CD8-positive, alpha-beta memory T cell (primary cell): ENCODE results near the gene MAP7. TPM values are rescaled to one million over a fixed set of nuclear protein-coding genes. Genes with fewer than 3 reads are reported as not detected.

Source experiments
- CTCF ChIA-PET: fragments of 350-600 bp; sonication (Branson Sonifier 250); formaldehyde crosslinking; loops from one replicate; lab custom pipeline; 2021; ENCODE audit warnings: antibody characterized with exemption; lab: Charles Lee
- POLR2A ChIA-PET: fragments of 350-600 bp; sonication (Branson Sonifier 250); formaldehyde crosslinking; loops from one replicate; lab custom pipeline; 2021; ENCODE audit warnings: antibody characterized with exemption; lab: Charles Lee
- DNase-seq, 5 donors: peaks; one replicate each; pipeline versions ENCODE4 v3.0.0 to v3.0.0-alpha.2; 2020 to 2022; ENCODE audit warnings: mixed read lengths in 1 of 5
- H3K27ac ChIP-seq: one replicate; pipeline ENCODE4 v1.7.0; 2013; ENCODE audit warnings: low read depth, mild to moderate bottlenecking, low read length, moderate library complexity
- H3K27me3 ChIP-seq: 2 replicates; pipeline ENCODE4 v1.7.0; 2013; ENCODE audit warnings: low read length, mild to moderate bottlenecking; ENCODE audit not compliant: insufficient read depth, poor library complexity, severe bottlenecking
- H3K36me3 ChIP-seq: 2 replicates; pipeline ENCODE4 v1.7.0; 2013; ENCODE audit warnings: mild to moderate bottlenecking, low read length, moderate library complexity; ENCODE audit not compliant: insufficient read depth
- H3K4me1 ChIP-seq: 2 replicates; pipeline ENCODE4 v1.7.0; 2013; ENCODE audit warnings: mild to moderate bottlenecking, low read length, moderate library complexity; ENCODE audit not compliant: insufficient read depth
- H3K4me3 ChIP-seq: 2 replicates; pipeline ENCODE4 v1.7.0; 2013; ENCODE audit warnings: mild to moderate bottlenecking, low read length
- H3K9me3 ChIP-seq: 2 replicates; pipeline ENCODE4 v1.7.0; 2013; ENCODE audit warnings: mild to moderate bottlenecking, low read length
- H3K27ac Mint-ChIP-seq, 8 donors: one replicate each; pipeline ENCODE4 v1.8.0; 2020 to 2021; ENCODE audit warnings: mixed read lengths in 8 of 8, mild to moderate bottlenecking in 6 of 8, inconsistent platforms in 3 of 8, moderate library complexity in 3 of 8
- H3K27me3 Mint-ChIP-seq, 2 donors: one replicate each; pipeline ENCODE4 v1.8.0; 2020 to 2021; ENCODE audit warnings: mixed read lengths in 2 of 2, mild to moderate bottlenecking in 1 of 2, moderate library complexity in 1 of 2
- H3K36me3 Mint-ChIP-seq, 3 donors: one replicate each; pipeline ENCODE4 v1.8.0; 2020 to 2021; ENCODE audit warnings: mixed read lengths in 3 of 3, inconsistent platforms in 1 of 3, mild to moderate bottlenecking in 1 of 3
- H3K4me1 Mint-ChIP-seq, 3 donors: one replicate each; pipeline ENCODE4 v1.8.0; 2020 to 2021; ENCODE audit warnings: mixed read lengths in 3 of 3, inconsistent platforms in 1 of 3, mild to moderate bottlenecking in 1 of 3
- H3K4me3 Mint-ChIP-seq, 7 donors: one replicate each; pipeline ENCODE4 v1.8.0; 2020 to 2021; ENCODE audit warnings: mixed read lengths in 7 of 7, mild to moderate bottlenecking in 6 of 7, moderate library complexity in 4 of 7, inconsistent platforms in 2 of 7
- H3K9me3 Mint-ChIP-seq, 5 donors: one replicate each; pipeline ENCODE4 v1.8.0; 2020 to 2022; ENCODE audit warnings: mixed read lengths in 5 of 5, mild to moderate bottlenecking in 3 of 5, moderate library complexity in 2 of 5, inconsistent platforms in 1 of 5
- polyA plus RNA-seq: library from polyadenylated mRNA; unstranded; fragments of 300-500 nt; fragmentation: Illumina TruSeq; gene quantifications from one replicate; pipeline ENCODE4 v1.2.3, GENCODE V29; 2021
- total RNA-seq, 2 experiments: library from RNA; stranded (reverse); gene quantifications; one replicate each; pipeline ENCODE4 v1.2.3, GENCODE V29; 2021

MAP7 gene
- total and polyA plus RNA-seq, 3 experiments from 2014 or later = 0.50 to 0.52 (median 0.51) TPM

DNA sequence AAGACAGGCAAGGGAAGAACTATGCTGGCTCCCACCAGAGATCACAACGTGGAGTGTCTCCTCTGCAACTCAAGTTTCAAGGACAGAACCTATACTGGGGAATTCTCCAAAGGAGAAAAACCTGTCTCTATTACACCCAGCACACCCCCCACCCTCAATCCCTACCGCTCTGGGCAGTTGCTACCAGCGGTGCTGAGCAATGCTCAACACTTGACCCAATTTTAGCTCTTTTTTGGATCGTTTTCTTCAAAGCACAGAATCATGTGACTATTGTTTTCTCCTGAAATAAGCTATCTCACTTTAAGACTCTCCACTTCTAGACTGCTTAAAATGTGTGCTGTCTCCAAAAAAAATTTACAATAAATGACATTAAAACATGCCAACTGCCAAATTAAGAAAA is 23.3 kb downstream of the MAP7 start:
- Histone ChIP-seq H3K36me3 (no peaks in the 10 kb centered on the region), H3K27ac (no peak overlapping the region), H3K27me3 (no peaks in the 10 kb centered on the region), H3K9me3 (no peaks in the 10 kb centered on the region), H3K4me1 (peaks cover 8% of the 10 kb centered on the region), H3K4me3 (no peak overlapping the region)
- Mint-ChIP-seq H3K36me3 (no peaks in the 10 kb centered on the region), H3K27ac (no peak overlapping the region), H3K9me3 (no peaks in the 10 kb centered on the region), H3K27me3 (peaks cover 0 to 36% of the 10 kb centered on the region in 2 donors), H3K4me1 (peaks cover 3 to 17% (median 4%) of the 10 kb centered on the region in 3 donors), H3K4me3 (no peak overlapping the region)
- ChIA-PET CTCF (interaction anchor here (1.0 kb wide), 1 partner anchor 10 kb away, joined by 3 read pairs; no protein-coding TSS in a partner anchor), POLR2A (no interaction called here)
- no peak for DNase-seq

DNA sequence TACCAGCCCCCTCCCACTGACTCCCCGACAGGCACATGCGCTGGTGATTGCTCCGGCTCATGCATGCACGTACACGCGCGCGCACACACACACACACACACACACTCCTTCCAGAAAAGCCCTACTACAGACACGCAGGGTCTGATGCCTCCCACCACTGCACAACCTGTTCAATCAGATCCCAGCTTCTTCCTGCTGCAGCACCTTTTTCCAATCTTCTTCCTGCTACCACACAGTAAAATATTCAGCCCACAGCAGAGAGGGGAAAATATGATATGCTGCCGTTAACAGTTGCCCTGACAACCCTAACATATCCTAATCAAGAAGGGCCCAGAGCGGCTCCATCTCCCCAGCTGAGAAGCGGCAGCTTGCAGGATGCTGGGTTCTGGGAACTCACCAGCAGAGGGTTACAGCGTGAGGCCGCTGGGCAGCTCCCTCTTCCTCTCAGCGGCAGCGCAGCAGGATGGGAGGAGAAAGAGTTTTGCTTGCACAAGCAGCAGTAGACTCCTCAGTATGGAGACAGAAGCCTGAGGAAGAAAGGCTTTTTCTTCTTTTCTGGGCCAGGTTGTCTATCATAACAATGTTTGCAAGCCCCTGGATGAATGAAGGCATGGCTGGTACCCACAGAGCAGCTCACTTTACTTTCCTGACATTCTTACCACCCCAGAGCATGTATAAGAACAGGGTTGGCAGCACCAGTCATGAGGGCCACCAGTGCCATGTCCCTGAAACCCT is 23.9 kb downstream of the MAP7 start:
- H3K9me3 Mint-ChIP-seq = no peaks in the 10 kb centered on the region
- Histone ChIP-seq H3K27ac (no peak overlapping the region), H3K4me3 (no peak overlapping the region), H3K9me3 (no peaks in the 10 kb centered on the region), H3K36me3 (no peaks in the 10 kb centered on the region), H3K27me3 (no peaks in the 10 kb centered on the region), H3K4me1 (peaks cover 8% of the 10 kb centered on the region)
- H3K36me3 Mint-ChIP-seq = no peaks in the 10 kb centered on the region
- DNase-seq = peak in 1 of 5 donors; percentile 5
- ChIA-PET CTCF (interaction anchor here (1.0 kb wide), 1 partner anchor 11 kb away, joined by 3 read pairs; no protein-coding TSS in a partner anchor), POLR2A (no interaction called here)
- peak overlapping the region in 1 of 8 donors; percentile 72 for H3K27ac Mint-ChIP-seq
- H3K27me3 Mint-ChIP-seq = peaks cover 0 to 35% of the 10 kb centered on the region in 2 donors
- H3K4me1 Mint-ChIP-seq = peaks cover 3 to 17% (median 4%) of the 10 kb centered on the region in 3 donors
- H3K4me3 Mint-ChIP-seq = no peak overlapping the region

DNA sequence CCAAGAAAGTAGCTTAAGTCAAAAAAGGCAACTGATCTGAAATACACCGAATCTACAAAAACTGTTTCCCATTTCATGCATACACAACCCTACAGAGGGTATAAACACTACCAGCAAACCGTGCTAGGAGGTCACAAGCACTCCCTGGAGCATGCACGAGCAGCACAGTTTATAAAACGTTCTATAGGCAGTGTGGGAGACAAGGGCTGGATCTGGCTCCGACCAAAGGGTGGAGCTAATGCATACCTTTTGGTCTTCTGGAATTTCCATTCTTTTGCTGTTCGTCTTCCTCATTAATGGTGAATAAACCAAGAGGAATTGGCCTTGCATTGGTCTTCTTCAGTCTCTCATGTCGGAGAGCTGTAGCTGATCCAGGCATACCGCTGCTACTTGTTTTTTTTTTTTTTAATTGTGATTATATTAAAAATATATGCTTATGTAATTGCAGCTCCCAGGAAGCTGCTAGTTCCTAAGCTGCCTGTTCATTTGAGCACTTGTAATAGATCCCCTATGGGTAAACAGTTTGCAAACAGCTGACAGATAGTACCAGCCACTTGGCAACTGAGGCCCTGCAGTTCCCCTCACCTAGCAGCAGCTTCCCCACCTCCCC is 24.5 kb downstream of the MAP7 start:
- H3K4me1 Mint-ChIP-seq = peaks cover 3 to 17% (median 4%) of the 10 kb centered on the region in 3 donors
- CTCF ChIA-PET = no interaction called here
- H3K9me3 ChIP-seq = no peaks in the 10 kb centered on the region
- no peak for DNase-seq
- no peak overlapping the region for H3K4me3 ChIP-seq
- no peak overlapping the region for H3K27ac ChIP-seq
- H3K4me1 ChIP-seq = peaks cover 8% of the 10 kb centered on the region
- no peaks in the 10 kb centered on the region for H3K9me3 Mint-ChIP-seq
- H3K36me3 Mint-ChIP-seq = no peaks in the 10 kb centered on the region
- POLR2A ChIA-PET = interaction anchor here (0.6 kb wide), 1 partner anchor 268 kb away, joined by 3 read pairs; no protein-coding TSS in a partner anchor
- H3K4me3 Mint-ChIP-seq = no peak overlapping the region
- no peaks in the 10 kb centered on the region for H3K36me3 ChIP-seq
- no peaks in the 10 kb centered on the region for H3K27me3 ChIP-seq
- peaks cover under 1 to 37% of the 10 kb centered on the region in 2 donors for H3K27me3 Mint-ChIP-seq
- H3K27ac Mint-ChIP-seq = no peak overlapping the region

DNA sequence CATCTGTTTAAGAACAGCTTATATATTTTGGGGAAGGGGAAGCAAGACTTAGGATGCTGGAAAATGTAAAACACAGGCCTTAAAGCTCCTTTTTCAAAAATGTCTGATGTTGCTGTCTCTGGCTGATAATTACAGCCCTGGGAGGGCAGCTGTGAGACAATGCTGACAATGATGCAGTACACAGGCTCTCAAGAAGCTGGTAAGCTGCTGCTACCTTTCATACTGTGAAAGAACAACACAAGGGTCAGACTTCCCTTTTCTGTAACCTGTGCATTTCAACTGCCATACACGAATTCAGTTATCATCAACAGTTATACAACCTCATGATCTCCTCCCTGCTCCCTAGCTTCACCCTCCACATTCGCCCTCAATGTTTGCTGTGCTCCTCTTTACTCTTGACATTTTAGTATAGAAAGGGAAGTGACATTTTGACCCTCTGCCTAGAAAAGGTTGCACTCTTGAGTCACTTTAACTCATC is 25.2 kb downstream of the MAP7 start:
- H3K9me3 Mint-ChIP-seq = no peaks in the 10 kb centered on the region
- peaks cover 8% of the 10 kb centered on the region for H3K4me1 ChIP-seq
- no peak for DNase-seq
- H3K27me3 ChIP-seq = no peaks in the 10 kb centered on the region
- H3K27ac Mint-ChIP-seq = no peak overlapping the region
- H3K27ac ChIP-seq = no peak overlapping the region
- POLR2A ChIA-PET = no interaction called here
- CTCF ChIA-PET = no interaction called here
- H3K36me3 Mint-ChIP-seq = no peaks in the 10 kb centered on the region
- no peaks in the 10 kb centered on the region for H3K9me3 ChIP-seq
- peaks cover 2 to 38% of the 10 kb centered on the region in 2 donors for H3K27me3 Mint-ChIP-seq
- H3K4me3 ChIP-seq = no peak overlapping the region
- H3K36me3 ChIP-seq = no peaks in the 10 kb centered on the region
- H3K4me3 Mint-ChIP-seq = no peak overlapping the region
- H3K4me1 Mint-ChIP-seq = peaks cover 3 to 17% (median 4%) of the 10 kb centered on the region in 3 donors

DNA sequence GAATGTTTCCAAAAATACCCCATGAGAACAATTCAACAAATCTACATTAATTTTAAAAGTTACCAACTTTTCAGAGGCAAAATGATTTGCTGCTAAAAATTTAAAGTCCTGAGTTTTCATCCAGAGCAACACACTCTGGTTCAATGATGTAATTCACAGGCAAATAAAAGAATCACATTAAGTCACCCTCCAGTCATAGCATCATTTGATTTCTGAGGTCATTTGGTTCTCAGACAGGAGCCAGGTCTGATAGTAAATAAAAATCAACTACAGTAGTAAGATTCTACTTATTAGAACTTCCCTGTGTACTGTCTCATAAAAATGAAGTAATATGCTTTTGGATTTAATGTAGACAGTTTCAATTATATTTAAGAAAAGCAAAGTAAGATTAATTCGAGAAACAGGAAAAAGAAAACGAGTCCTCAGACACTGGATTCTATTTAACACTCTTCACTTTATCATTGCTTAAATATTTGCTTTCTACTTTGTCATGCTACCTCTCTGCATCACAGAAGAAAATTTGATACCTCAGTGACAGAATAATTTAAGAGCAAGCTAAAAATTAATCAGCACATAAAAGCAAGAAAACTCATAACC is 25.8 kb downstream of the MAP7 start:
- H3K36me3 ChIP-seq = no peaks in the 10 kb centered on the region
- no peaks in the 10 kb centered on the region for H3K36me3 Mint-ChIP-seq
- no peak for DNase-seq
- no peaks in the 10 kb centered on the region for H3K9me3 Mint-ChIP-seq
- POLR2A ChIA-PET = no interaction called here
- no peaks in the 10 kb centered on the region for H3K27me3 ChIP-seq
- CTCF ChIA-PET = no interaction called here
- no peak overlapping the region for H3K4me3 Mint-ChIP-seq
- peaks cover 8% of the 10 kb centered on the region for H3K4me1 ChIP-seq
- no peak overlapping the region for H3K27ac ChIP-seq
- H3K4me1 Mint-ChIP-seq = peaks cover 3 to 17% (median 4%) of the 10 kb centered on the region in 3 donors
- H3K27me3 Mint-ChIP-seq = peaks cover 2 to 34% of the 10 kb centered on the region in 2 donors
- no peaks in the 10 kb centered on the region for H3K9me3 ChIP-seq
- H3K4me3 ChIP-seq = no peak overlapping the region
- H3K27ac Mint-ChIP-seq = no peak overlapping the region

DNA sequence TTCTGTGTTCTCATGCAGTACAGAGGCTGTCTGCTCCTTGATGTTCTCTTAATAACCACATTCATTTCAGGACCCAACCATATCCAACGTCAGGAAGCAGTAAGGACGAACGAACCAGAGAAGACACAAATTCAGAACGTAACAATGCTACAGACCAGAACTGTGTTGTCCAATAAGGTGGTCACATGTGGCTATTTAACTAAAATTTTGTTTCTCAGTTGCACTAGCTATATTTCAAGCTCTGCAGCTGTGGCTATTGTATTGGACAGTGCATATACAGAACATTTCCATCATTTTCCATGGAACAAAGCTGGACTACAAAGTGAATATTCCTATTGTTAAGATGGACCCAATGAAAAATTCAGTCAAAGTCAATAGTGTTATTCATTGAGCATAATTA is 27.0 kb downstream of the MAP7 start:
- peaks cover 3 to 17% (median 4%) of the 10 kb centered on the region in 3 donors for H3K4me1 Mint-ChIP-seq
- no peak overlapping the region for H3K27ac Mint-ChIP-seq
- DNase-seq = no peak
- H3K9me3 Mint-ChIP-seq = no peaks in the 10 kb centered on the region
- Histone ChIP-seq H3K27me3 (no peaks in the 10 kb centered on the region), H3K9me3 (no peaks in the 10 kb centered on the region), H3K4me3 (no peak overlapping the region), H3K4me1 (peaks cover 8% of the 10 kb centered on the region), H3K27ac (no peak overlapping the region), H3K36me3 (no peaks in the 10 kb centered on the region)
- peaks cover 2 to 30% of the 10 kb centered on the region in 2 donors for H3K27me3 Mint-ChIP-seq
- no peaks in the 10 kb centered on the region for H3K36me3 Mint-ChIP-seq
- H3K4me3 Mint-ChIP-seq = no peak overlapping the region
- ChIA-PET CTCF (no interaction called here), POLR2A (no interaction called here)

DNA sequence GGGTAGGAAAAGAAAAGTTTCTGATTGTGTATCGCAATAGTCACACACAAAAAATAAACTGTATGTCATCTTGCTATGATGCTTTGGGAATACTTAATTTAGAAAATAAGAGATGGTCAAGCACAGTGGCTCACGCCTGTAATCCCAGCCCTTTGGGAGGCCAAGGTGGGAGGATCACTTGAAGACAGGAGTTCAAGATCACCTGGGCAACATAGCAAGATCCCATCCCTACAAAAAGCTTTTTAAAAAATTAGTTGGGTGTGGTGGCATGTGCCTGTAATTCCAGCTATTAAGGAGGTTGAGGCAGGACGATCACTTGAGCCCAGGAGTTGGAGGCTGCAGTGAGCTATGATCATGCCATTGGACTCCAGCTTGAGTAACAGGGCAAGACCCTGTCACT is 27.6 kb downstream of the MAP7 start:
- Mint-ChIP-seq H3K36me3 (no peaks in the 10 kb centered on the region), H3K4me3 (no peak overlapping the region), H3K4me1 (peaks cover 3 to 17% (median 4%) of the 10 kb centered on the region in 3 donors), H3K27me3 (peaks cover 7 to 31% of the 10 kb centered on the region in 2 donors), H3K27ac (no peak overlapping the region), H3K9me3 (no peaks in the 10 kb centered on the region)
- no peak for DNase-seq
- Histone ChIP-seq H3K4me1 (peaks cover 8% of the 10 kb centered on the region), H3K27ac (no peak overlapping the region), H3K4me3 (no peak overlapping the region), H3K9me3 (no peaks in the 10 kb centered on the region), H3K27me3 (no peaks in the 10 kb centered on the region), H3K36me3 (no peaks in the 10 kb centered on the region)
- ChIA-PET CTCF (no interaction called here), POLR2A (no interaction called here)

DNA sequence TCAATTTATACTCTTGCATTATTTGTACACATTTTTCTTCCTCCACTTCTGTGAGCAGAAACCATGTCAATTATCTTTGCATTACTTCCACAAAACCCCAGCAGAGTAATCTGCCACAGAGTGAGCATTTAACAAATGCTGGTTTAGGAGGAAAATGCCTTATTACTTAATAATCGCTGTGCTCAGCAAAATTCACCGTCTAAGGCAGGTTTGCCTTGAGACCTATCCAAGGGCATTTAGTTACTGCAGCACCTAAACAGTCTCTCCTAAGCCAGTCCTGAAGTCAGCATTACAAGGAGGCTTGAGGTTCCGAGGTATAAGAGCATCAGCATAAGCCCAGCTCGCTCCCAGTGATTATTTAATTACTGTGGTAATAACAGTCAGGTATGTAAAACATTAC is 28.3 kb downstream of the MAP7 start:
- H3K4me1 Mint-ChIP-seq = peaks cover 3 to 17% (median 4%) of the 10 kb centered on the region in 3 donors
- Histone ChIP-seq H3K36me3 (no peaks in the 10 kb centered on the region), H3K4me3 (no peak overlapping the region), H3K4me1 (peaks cover 8% of the 10 kb centered on the region), H3K9me3 (no peaks in the 10 kb centered on the region), H3K27me3 (no peaks in the 10 kb centered on the region), H3K27ac (no peak overlapping the region)
- H3K4me3 Mint-ChIP-seq = no peak overlapping the region
- H3K36me3 Mint-ChIP-seq = no peaks in the 10 kb centered on the region
- ChIA-PET CTCF (no interaction called here), POLR2A (no interaction called here)
- peaks cover 9 to 29% of the 10 kb centered on the region in 2 donors for H3K27me3 Mint-ChIP-seq
- no peaks in the 10 kb centered on the region for H3K9me3 Mint-ChIP-seq
- H3K27ac Mint-ChIP-seq = no peak overlapping the region
- DNase-seq = no peak
